Astrocyte (in vitro differentiated cells and primary cell): Measurements from ENCODE around the gene SEMA3G. TPM values are rescaled to one million over a fixed set of nuclear protein-coding genes. Genes with fewer than 3 reads are reported as not detected.

Source experiments
- DNase-seq: peaks from one replicate; pipeline ENCODE4 v3.0.0-alpha.2; 2010; ENCODE audit warnings: low read depth
- FAIRE-seq: peaks from 2 replicates; lab custom pipeline; 2011; peaks lifted over from hg19 to GRCh38; lab: Jason Lieb, UNC
- H2AFZ ChIP-seq: 2 replicates; pipeline ENCODE4 v1.6.0; 2012; ENCODE audit warnings: low read depth, low read length, inconsistent platforms
- H3K27ac ChIP-seq: 2 replicates; pipeline ENCODE4 v1.5.1; 2011; ENCODE audit warnings: low read depth, low read length, inconsistent platforms
- H3K27me3 ChIP-seq: 2 replicates; pipeline ENCODE4 v1.6.0; 2011; ENCODE audit warnings: low read length, inconsistent platforms; ENCODE audit not compliant: insufficient read depth
- H3K36me3 ChIP-seq: 2 replicates; pipeline ENCODE4 v1.5.1; 2011; ENCODE audit warnings: low read length, inconsistent platforms; ENCODE audit not compliant: insufficient read depth
- H3K4me1 ChIP-seq: 2 replicates; pipeline ENCODE4 v1.5.1; 2011; ENCODE audit warnings: low read length, inconsistent platforms; ENCODE audit not compliant: insufficient read depth
- H3K4me2 ChIP-seq: 2 replicates; pipeline ENCODE4 v1.6.0; 2012; ENCODE audit warnings: low read length, inconsistent platforms
- H3K4me3 ChIP-seq: 2 replicates; pipeline ENCODE4 v1.5.1; 2011; ENCODE audit warnings: low read depth, mild to moderate bottlenecking, low read length, inconsistent platforms; ENCODE audit not compliant: insufficient read depth
- H3K79me2 ChIP-seq: 2 replicates; pipeline ENCODE4 v1.6.0; 2012; ENCODE audit warnings: mild to moderate bottlenecking, low read length, inconsistent platforms; ENCODE audit not compliant: insufficient read depth
- H3K9ac ChIP-seq: 2 replicates; pipeline ENCODE4 v1.6.0; 2012; ENCODE audit warnings: mild to moderate bottlenecking, low read length, inconsistent platforms
- H3K9me3 ChIP-seq: 2 replicates; pipeline ENCODE4 v1.5.1; 2012; ENCODE audit warnings: low read depth, mild to moderate bottlenecking, low read length, inconsistent platforms; ENCODE audit not compliant: insufficient read depth
- H4K20me1 ChIP-seq: 2 replicates; pipeline ENCODE4 v1.6.0; 2012; ENCODE audit warnings: low read length, inconsistent platforms; ENCODE audit not compliant: insufficient read depth
- H3K27ac Mint-ChIP-seq: one replicate; pipeline ENCODE4 v1.8.0; 2021; ENCODE audit warnings: mild to moderate bottlenecking, mixed read lengths; ENCODE audit not compliant: unreplicated experiment
- H3K27me3 Mint-ChIP-seq: one replicate; pipeline ENCODE4 v1.8.0; 2021; ENCODE audit warnings: low read depth, mixed read lengths; ENCODE audit not compliant: unreplicated experiment
- H3K36me3 Mint-ChIP-seq: one replicate; pipeline ENCODE4 v1.8.0; 2021; ENCODE audit warnings: low read depth, mixed read lengths; ENCODE audit not compliant: unreplicated experiment
- H3K4me1 Mint-ChIP-seq: one replicate; pipeline ENCODE4 v1.8.0; 2021; ENCODE audit warnings: low read depth, mixed read lengths; ENCODE audit not compliant: unreplicated experiment
- H3K4me3 Mint-ChIP-seq: one replicate; pipeline ENCODE4 v1.8.0; 2021; ENCODE audit warnings: mild to moderate bottlenecking, moderate library complexity, mixed read lengths; ENCODE audit not compliant: unreplicated experiment
- H3K9me3 Mint-ChIP-seq: one replicate; pipeline ENCODE4 v1.8.0; 2021; ENCODE audit warnings: mild to moderate bottlenecking, mixed read lengths; ENCODE audit not compliant: unreplicated experiment
- CTCF ChIP-seq: IDR thresholded peaks from 2 replicates; pipeline ENCODE4 v1.5.1; 2011; ENCODE audit warnings: low read depth, mild to moderate bottlenecking, inconsistent platforms, low read length, moderate library complexity; ENCODE audit not compliant: insufficient read depth
- EZH2 ChIP-seq: IDR thresholded peaks from 2 replicates; pipeline ENCODE4 v1.6.1; 2012; ENCODE audit warnings: mild to moderate bottlenecking, low read length, inconsistent platforms; ENCODE audit not compliant: insufficient read depth
- total RNA-seq: library from RNA; stranded (reverse); gene quantifications from 2 replicates; pipeline ENCODE4 v1.2.1, GENCODE V29; 2021

SEMA3G gene
- total RNA-seq, 1 donor from 2014 or later: 0.09 TPM

DNA sequence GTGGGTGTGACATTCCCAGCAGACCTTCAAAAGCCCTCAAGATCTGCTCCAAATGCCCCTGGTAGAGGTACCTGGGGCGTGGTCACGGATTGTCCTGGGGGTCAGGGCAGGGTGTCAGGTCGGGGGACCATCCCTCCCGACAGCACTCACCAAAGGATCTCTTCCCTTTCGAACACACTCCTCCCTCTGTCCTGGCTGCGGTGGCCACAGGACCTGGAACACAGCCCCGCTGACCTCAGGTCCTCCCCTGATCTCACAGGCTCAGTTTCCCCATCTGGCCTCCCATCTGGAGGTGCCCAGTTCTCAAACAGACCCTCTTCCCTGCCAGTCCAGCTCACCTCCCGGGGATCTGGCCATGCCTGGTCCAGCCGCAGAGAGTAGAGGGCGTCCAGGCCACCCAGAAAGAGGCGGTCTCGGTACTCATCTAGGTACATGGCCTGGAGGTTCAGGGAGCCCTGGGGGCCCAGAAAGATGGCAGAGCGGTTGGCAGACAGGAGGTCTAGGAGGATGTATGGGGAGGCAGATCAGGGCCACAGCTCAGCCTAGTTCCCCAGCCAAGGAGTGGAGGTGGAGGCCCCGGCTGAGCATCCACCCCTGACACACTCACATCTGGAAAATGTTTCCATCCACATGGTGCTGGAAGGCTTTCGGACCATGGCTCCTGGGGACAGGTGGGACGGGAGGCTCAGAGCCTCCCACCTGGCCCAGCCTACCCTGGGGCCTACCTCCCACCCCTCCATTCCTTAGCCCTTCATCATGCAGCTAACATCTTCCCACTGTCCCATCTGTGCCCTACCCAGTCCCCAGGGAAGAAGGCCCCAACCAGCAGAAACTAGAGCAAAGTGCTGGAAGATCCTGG is 2.3 kb downstream of the SEMA3G start:
- Histone ChIP-seq H3K4me2 (no peak overlapping the region), H3K9me3 (no peaks in the 10 kb centered on the region), H3K36me3 (no peaks in the 10 kb centered on the region), H3K4me3 (no peak overlapping the region), H3K79me2 (no peaks in the 10 kb centered on the region), H4K20me1 (no peaks in the 10 kb centered on the region), H3K4me1 (no peaks in the 10 kb centered on the region), H3K27me3 (no peaks in the 10 kb centered on the region), H3K9ac (no peak overlapping the region), H3K27ac (no peak overlapping the region), H2AFZ (no peak overlapping the region)
- H3K4me3 Mint-ChIP-seq: peak overlapping the region; percentile 40
- no peaks in the 10 kb centered on the region for H3K36me3 Mint-ChIP-seq
- no peak for DNase-seq
- peak overlapping the region; percentile 7 for H3K27ac Mint-ChIP-seq
- peaks cover 22% of the 10 kb centered on the region for H3K27me3 Mint-ChIP-seq
- no peak for FAIRE-seq
- no peak for TF ChIP-seq EZH2
- TF ChIP-seq CTCF: no peak
- no peaks in the 10 kb centered on the region for H3K9me3 Mint-ChIP-seq
- no peaks in the 10 kb centered on the region for H3K4me1 Mint-ChIP-seq

DNA sequence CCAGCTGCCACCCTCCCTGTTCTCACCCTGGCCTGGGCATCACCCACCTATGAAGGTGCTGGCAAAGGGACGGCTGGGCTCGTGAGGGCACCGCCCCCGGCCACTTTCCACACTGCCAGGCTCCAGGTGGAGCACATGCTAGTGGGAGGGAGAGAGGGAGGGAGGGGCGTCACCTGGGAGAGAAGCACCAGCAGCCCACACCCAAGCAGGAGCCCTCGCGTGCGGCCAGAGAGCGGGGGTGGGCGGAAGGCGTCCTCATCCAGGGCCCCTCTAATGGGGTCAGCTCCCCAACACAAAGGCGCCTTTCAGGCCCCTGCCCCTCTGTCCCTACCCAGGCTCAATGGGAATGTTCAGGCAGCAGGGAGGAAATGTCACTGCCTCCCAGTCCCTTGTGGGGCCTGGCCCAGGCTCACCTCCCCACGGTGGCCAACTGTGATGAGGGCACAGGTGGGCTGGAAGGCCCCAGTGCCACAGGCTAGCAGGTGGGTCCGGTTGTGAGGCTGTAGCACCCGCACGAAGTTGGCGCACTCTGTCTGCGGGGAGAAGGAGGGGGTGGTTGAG is 3.1 kb downstream of the SEMA3G start:
- no peaks in the 10 kb centered on the region for H3K36me3 Mint-ChIP-seq
- Histone ChIP-seq H3K79me2 (no peaks in the 10 kb centered on the region), H3K27ac (no peak overlapping the region), H2AFZ (no peak overlapping the region), H4K20me1 (no peaks in the 10 kb centered on the region), H3K4me3 (no peak overlapping the region), H3K36me3 (no peaks in the 10 kb centered on the region), H3K27me3 (no peaks in the 10 kb centered on the region), H3K9ac (no peak overlapping the region), H3K4me2 (no peak overlapping the region), H3K9me3 (no peaks in the 10 kb centered on the region), H3K4me1 (no peaks in the 10 kb centered on the region)
- no peak overlapping the region for H3K27ac Mint-ChIP-seq
- H3K4me1 Mint-ChIP-seq: no peaks in the 10 kb centered on the region
- peaks cover 19% of the 10 kb centered on the region for H3K27me3 Mint-ChIP-seq
- FAIRE-seq: no peak
- TF ChIP-seq CTCF: no peak
- TF ChIP-seq EZH2: no peak
- H3K4me3 Mint-ChIP-seq: no peak overlapping the region
- no peaks in the 10 kb centered on the region for H3K9me3 Mint-ChIP-seq
- DNase-seq: no peak
